ENCODE measurements around the gene C2CD5.

GRCh38 chr12:22533155-22533554 lies 11.2 kb downstream of the C2CD5 start:
- TF ChIP-seq POLR2A (IDR thresholded peaks at IDR 0.05) = no peak
- no peak for TF ChIP-seq CTCF (IDR thresholded peaks at IDR 0.05)
- TF ChIP-seq POLR2AphosphoS5 (IDR thresholded peaks at IDR 0.05) = no peak
- no peak for TF ChIP-seq EP300 (IDR thresholded peaks at IDR 0.05)

Data from stomach (tissue), 4 donors.